Gastrocnemius medialis (tissue), 4 donors: ENCODE results near the gene SLAMF1. TPM values are rescaled to one million over a fixed set of nuclear protein-coding genes. Genes with fewer than 3 reads are reported as not detected.

Experiments used
- ATAC-seq, 2 donors: fragments of 150-250 bp; one replicate each; pipeline ENCODE4 v1.9.1; 2016
- DNase-seq, 2 donors: peaks; one replicate each; pipeline ENCODE4 v3.0.0-alpha.2; 2019
- H3K27ac ChIP-seq, 4 donors: fragments of 200-600 bp; sonication (generic); 1 replicate in 1 of 4; 2 replicates in 3 of 4; pipeline ENCODE4 v1.5.1; 2016 to 2018; ENCODE audit warnings: mild to moderate bottlenecking in 2 of 4, moderate library complexity in 1 of 4
- H3K27me3 ChIP-seq, 3 donors: fragments of 200-600 bp; sonication (generic) in 2 of 3; 1 replicate in 1 of 3; 2 replicates in 2 of 3; pipeline versions ENCODE4 v1.5.1 to v1.6.0; 2016 to 2019; ENCODE audit warnings: mild to moderate bottlenecking in 1 of 3, moderate library complexity in 1 of 3
- H3K36me3 ChIP-seq, 2 donors: fragments of 200-600 bp; sonication (generic) in 1 of 2; one replicate each; pipeline ENCODE4 v1.5.1; 2017 to 2018
- H3K4me1 ChIP-seq, 2 donors: fragments of 200-600 bp; sonication (generic) in 1 of 2; one replicate each; pipeline ENCODE4 v1.5.1; 2016 to 2017; ENCODE audit warnings: mild to moderate bottlenecking in 2 of 2
- H3K4me3 ChIP-seq, 4 donors: fragments of 200-600 bp; sonication (generic) in 3 of 4; 1 replicate in 1 of 4; 2 replicates in 3 of 4; pipeline ENCODE4 v1.5.1; 2016 to 2019; ENCODE audit warnings: mild to moderate bottlenecking in 2 of 4
- H3K9me3 ChIP-seq, 3 donors: fragments of 200-600 bp; sonication (generic) in 2 of 3; 1 replicate in 1 of 3; 2 replicates in 2 of 3; pipeline ENCODE4 v1.5.1; 2016 to 2019
- POLR2A ChIP-seq, 2 donors: fragments of 450-650 bp; IDR thresholded peaks; one replicate each; pipeline ENCODE4 v1.6.1; 2017; ENCODE audit warnings: antibody characterized with exemption in 2 of 2, mild to moderate bottlenecking in 2 of 2, moderate library complexity in 2 of 2
- in situ Hi-C, 4 donors: fragments of 200-750 bp; cut with MboI; loops; one replicate each; pipeline versions ENCODE4 v1.15.0 to v1.8.0; 2017; ENCODE audit warnings: low sequenced_read_pairs in 4 of 4
- intact Hi-C: fragments of 100-400 bp; cut with DNase I; formaldehyde crosslinking; loops from one replicate; pipeline ENCODE4 v1.15.1; 2023; ENCODE audit warnings: low total_unique reads
- total RNA-seq, 4 donors: library from RNA; depleted of rRNA; stranded (reverse); fragments of >200 nt; gene quantifications; one replicate each; pipeline versions ENCODE4 v1.1.0 to v1.2.3, GENCODE V29; 2016
- TF ChIP-seq, protein P1 (sequence below), 5 experiments: fragments of 450-650 bp in 3 of 5; fragments of 200-600 bp in 2 of 5; sonication (generic) in 2 of 5; IDR thresholded peaks in 4 of 5; conservative IDR thresholded peaks in 1 of 5; 1 replicate in 4 of 5; 2 replicates in 1 of 5; pipeline ENCODE4 v1.5.1; 2016 to 2019; ENCODE audit warnings: antibody characterized with exemption in 5 of 5, mild to moderate bottlenecking in 3 of 5, moderate library complexity in 3 of 5

The SLAMF1 gene
- total RNA-seq, 4 donors from 2014 or later, result not detected

DNA sequence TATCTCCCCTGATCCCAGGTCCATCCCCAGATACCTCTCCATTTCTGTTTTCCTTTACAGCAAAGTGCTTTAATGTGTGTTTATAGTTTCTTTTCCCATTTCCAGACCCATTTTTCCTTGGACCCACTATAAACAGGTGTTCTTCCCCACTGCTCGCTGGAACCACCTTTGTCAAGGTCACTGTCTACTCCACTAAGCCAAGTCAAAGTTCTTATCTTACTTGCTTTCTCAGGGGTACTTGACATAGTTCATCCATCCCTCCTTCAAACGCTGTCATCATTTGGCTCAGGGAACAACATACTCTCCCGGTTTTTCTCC is 8.3 kb downstream of the SLAMF1 start:
- Histone ChIP-seq H3K36me3 (no peaks in the 10 kb centered on the region), H3K27me3 (no peaks in the 10 kb centered on the region), H3K9me3 (no peaks in the 10 kb centered on the region), H3K4me3 (no peak overlapping the region), H3K27ac (no peak overlapping the region), H3K4me1 (no peaks in the 10 kb centered on the region)
- in situ Hi-C loops (no loop called here), intact Hi-C loops (no loop called here)
- no peak for TF ChIP-seq POLR2A (IDR thresholded peaks at IDR 0.05)
- TF ChIP-seq, protein P1, sequence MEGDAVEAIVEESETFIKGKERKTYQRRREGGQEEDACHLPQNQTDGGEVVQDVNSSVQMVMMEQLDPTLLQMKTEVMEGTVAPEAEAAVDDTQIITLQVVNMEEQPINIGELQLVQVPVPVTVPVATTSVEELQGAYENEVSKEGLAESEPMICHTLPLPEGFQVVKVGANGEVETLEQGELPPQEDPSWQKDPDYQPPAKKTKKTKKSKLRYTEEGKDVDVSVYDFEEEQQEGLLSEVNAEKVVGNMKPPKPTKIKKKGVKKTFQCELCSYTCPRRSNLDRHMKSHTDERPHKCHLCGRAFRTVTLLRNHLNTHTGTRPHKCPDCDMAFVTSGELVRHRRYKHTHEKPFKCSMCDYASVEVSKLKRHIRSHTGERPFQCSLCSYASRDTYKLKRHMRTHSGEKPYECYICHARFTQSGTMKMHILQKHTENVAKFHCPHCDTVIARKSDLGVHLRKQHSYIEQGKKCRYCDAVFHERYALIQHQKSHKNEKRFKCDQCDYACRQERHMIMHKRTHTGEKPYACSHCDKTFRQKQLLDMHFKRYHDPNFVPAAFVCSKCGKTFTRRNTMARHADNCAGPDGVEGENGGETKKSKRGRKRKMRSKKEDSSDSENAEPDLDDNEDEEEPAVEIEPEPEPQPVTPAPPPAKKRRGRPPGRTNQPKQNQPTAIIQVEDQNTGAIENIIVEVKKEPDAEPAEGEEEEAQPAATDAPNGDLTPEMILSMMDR (IDR thresholded peaks at IDR 0.05 in 4 of 5, conservative IDR thresholded peaks at IDR 0.05 in 1 of 5), result no peak
- no peak for DNase-seq
- no peak for ATAC-seq

DNA sequence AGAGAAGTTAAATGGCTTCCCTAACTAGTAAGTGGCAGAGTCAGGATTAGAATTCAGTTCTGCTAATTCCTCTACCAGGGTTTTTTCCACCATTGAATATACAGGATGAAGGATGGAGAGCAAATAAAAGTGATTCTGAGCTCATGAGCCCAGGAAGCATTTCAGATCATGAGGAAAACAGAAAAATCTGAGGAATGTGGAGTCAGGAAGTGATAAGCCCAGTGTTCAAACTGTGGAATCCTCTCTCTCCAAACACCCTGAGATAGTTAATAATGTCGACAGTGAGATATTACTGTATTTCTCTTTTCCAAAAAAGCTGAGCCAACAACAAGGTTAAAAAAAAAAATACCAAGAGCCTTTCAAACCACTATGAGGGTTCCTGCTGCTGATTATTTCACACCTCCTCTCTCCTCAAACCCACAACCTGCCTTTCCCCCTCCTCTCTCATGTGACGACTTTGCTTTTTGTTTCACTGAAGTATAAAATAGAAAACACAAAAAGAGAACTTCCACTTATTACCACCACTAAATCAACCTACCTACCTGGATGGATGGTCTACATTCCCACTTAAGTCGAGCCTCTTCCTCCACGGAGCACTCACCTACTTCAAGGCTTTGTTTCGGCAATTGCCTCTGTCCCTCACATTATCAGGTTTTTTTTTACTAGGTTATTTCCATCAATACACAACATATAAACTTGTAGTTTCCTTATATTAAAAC is 8.9 kb downstream of the SLAMF1 start:
- Histone ChIP-seq H3K4me3 (no peak overlapping the region), H3K4me1 (no peaks in the 10 kb centered on the region), H3K27ac (no peak overlapping the region), H3K36me3 (no peaks in the 10 kb centered on the region), H3K27me3 (no peaks in the 10 kb centered on the region), H3K9me3 (no peaks in the 10 kb centered on the region)
- ATAC-seq (no peak), DNase-seq (no peak)
- TF ChIP-seq, protein P1 (IDR thresholded peaks at IDR 0.05 in 4 of 5, conservative IDR thresholded peaks at IDR 0.05 in 1 of 5), result no peak
- no peak for TF ChIP-seq POLR2A (IDR thresholded peaks at IDR 0.05)
- in situ Hi-C loops (no loop called here), intact Hi-C loops (no loop called here)

DNA sequence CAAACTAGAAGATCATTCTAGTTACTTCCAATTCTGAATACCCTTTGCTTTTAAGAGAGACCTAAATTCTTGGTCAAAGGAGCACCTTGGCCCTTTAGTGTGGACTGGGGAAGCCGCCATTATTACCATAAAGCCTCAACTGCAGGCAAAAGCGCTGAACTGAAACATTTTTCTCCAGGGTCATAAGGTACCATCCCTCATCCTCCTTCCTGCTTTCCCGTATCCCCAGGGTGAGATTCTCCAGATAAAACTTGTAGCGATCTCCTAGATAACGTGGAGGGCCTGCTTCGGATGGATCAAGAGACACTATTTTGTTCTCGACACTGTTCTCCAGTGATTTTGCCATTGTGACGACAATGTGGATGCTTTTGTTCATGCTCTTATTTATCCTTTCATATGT is 9.8 kb downstream of the SLAMF1 start:
- intact Hi-C loops, result no loop called here
- Histone ChIP-seq H3K27ac (no peak overlapping the region), H3K36me3 (no peaks in the 10 kb centered on the region), H3K27me3 (no peaks in the 10 kb centered on the region), H3K4me1 (no peaks in the 10 kb centered on the region), H3K4me3 (no peak overlapping the region), H3K9me3 (no peaks in the 10 kb centered on the region)
- in situ Hi-C loops, result no loop called here
- DNase-seq, result no peak
- TF ChIP-seq, protein P1 (IDR thresholded peaks at IDR 0.05 in 4 of 5, conservative IDR thresholded peaks at IDR 0.05 in 1 of 5), result no peak
- TF ChIP-seq POLR2A (IDR thresholded peaks at IDR 0.05), result no peak
- ATAC-seq, result no peak

GRCh38 chr1:160636547-160636946 is 10.3 kb downstream of the SLAMF1 start:
- Histone ChIP-seq H3K9me3 (no peaks in the 10 kb centered on the region), H3K27me3 (no peaks in the 10 kb centered on the region), H3K4me1 (no peaks in the 10 kb centered on the region), H3K27ac (no peak overlapping the region), H3K4me3 (no peak overlapping the region), H3K36me3 (no peaks in the 10 kb centered on the region)
- no peak for TF ChIP-seq POLR2A (IDR thresholded peaks at IDR 0.05)
- TF ChIP-seq, protein P1 (IDR thresholded peaks at IDR 0.05 in 4 of 5, conservative IDR thresholded peaks at IDR 0.05 in 1 of 5), result no peak
- ATAC-seq (no peak), DNase-seq (no peak)
- in situ Hi-C loops, result no loop called here
- intact Hi-C loops, result no loop called here

- DNase-seq, result no peak
- no peak overlapping the region for H3K4me3 ChIP-seq
- intact Hi-C loops (no loop called here), in situ Hi-C loops (no loop called here)
- no peak overlapping the region for H3K27ac ChIP-seq
- H3K9me3 ChIP-seq, result no peaks in the 10 kb centered on the region
- no peaks in the 10 kb centered on the region for H3K27me3 ChIP-seq
- TF ChIP-seq, protein P1 (IDR thresholded peaks at IDR 0.05 in 4 of 5, conservative IDR thresholded peaks at IDR 0.05 in 1 of 5), result no peak
- TF ChIP-seq POLR2A (IDR thresholded peaks at IDR 0.05), result no peak
- no peaks in the 10 kb centered on the region for H3K36me3 ChIP-seq
- ATAC-seq, result no peak
- H3K4me1 ChIP-seq, result no peaks in the 10 kb centered on the region
These were observed 10.8 kb downstream of the SLAMF1 start for GRCh38 chr1:160636076-160636475.
